GM21390 (cell line): ENCODE measurements around the gene TUFT1.
A peak's percentile ranks its signal among the peaks of the same experiment; 100 is the strongest.

Experiments
- ATAC-seq: cut with Tn5 transposase; IDR thresholded peaks from one replicate; pipeline ENCODE4 v1.9.1; 2021; ENCODE audit not compliant: unreplicated experiment

The TUFT1 gene, protein sequence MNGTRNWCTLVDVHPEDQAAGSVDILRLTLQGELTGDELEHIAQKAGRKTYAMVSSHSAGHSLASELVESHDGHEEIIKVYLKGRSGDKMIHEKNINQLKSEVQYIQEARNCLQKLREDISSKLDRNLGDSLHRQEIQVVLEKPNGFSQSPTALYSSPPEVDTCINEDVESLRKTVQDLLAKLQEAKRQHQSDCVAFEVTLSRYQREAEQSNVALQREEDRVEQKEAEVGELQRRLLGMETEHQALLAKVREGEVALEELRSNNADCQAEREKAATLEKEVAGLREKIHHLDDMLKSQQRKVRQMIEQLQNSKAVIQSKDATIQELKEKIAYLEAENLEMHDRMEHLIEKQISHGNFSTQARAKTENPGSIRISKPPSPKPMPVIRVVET

DNA sequence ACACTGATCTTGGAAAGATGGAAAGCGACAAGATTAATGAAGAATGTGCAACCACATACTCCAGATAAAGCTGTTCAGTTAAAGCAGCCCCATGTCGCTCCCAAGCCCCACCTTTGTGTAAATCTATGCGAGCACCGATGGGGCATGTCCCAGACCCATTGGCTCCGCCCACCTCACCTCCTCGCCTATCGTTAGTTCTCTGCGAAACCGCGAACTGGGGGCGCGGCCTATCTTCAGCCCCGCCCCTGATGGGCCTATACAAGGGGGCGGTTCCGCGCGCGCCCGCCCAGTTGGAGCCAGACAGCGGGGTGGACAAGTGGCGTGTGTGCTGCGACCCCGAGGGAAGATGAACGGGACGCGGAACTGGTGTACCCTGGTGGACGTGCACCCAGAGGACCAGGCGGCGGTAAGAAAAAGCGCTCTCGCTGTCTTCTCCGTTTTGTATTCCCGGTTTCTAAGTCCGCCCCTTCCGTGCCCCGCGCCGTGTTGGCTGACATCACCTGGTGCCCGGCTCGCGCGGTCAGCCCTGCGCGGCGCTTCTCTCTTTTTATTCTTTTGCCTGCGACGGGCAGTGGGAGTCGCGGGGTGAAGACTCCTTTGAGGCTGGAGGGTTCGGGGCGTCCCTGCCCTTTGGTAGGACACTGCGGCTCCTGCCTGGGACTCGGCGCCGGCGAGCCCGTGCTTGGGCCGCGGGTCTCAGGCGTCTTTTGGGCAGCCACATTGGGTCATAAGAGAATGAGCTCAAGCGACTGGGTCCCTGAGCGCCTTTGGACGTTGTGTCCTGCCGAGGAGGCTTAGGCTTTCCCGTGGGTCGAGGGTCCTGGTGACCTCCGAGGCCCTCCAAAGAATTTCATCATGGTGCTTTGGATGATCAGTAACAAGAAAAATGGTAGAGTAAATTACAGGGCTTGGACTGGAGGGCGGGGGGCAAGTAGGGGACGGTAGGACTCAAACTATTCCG lies at the start of gene TUFT1:
TUFT1 (plus strand) TSS at position 289 of the 961 bp plus-strand sequence; CDS start at position 347, 58 bp downstream.
- ATAC-seq: peak; percentile 96

DNA sequence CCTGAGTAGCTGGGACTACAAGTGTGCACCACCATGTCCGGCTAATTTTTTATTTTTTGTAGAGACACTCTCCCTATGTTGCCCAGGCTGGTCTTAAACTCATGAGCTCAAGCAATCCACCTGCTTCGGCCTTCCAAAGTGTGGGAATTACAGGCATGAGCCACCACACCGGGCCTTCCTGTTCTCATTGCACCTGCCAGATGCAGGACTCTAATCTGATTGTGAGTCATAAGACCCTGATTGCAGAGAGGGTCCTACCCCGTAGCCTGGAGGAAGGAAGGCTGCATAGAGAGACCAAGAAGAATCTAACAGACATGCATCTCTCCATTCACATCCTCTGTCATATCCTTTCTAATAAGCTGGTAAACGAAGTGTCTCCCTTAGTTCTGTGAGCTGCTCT lies 48.5 kb upstream of the TUFT1 start:
- no peak for ATAC-seq

DNA sequence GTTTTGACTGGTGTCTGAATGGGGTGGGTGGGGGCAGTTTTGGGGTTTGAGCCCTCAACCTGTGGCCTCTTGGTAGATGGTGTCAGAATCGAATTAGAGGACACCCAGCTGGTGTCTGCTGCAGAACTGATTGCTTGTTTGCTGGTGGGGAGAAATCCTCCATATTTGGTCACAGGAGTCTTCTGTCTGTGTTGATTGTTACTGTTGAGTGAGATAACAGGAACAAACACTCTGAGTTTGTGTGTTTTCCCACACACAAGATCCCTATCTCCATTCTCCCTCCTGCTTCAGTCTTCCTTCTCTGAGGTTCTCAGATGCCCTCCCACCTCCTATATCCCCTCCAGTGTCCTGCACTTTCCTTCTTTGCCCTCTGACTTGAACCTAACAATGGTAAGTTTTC lies 48.0 kb upstream of the TUFT1 start:
- ATAC-seq: no peak

DNA sequence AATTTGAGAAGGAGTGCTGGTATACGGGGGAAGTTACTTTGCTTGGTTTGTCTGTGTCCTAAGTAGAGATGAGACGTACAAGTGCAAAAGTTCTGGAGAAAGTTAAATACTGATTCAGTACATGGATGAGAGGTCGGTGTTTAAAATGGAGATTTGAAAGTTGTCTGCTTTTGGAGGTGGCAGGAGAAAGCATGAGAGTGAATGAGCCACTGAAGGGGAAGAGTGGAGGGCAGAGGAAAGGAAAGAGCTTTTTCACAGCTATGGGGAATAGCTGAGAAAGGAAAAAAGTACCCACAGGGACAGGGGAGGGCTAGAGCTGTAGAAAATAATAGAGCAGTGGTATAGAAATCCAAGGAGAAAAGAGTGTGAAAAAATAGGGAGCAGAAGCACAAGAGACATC lies 47.1 kb upstream of the TUFT1 start:
- no peak for ATAC-seq

DNA sequence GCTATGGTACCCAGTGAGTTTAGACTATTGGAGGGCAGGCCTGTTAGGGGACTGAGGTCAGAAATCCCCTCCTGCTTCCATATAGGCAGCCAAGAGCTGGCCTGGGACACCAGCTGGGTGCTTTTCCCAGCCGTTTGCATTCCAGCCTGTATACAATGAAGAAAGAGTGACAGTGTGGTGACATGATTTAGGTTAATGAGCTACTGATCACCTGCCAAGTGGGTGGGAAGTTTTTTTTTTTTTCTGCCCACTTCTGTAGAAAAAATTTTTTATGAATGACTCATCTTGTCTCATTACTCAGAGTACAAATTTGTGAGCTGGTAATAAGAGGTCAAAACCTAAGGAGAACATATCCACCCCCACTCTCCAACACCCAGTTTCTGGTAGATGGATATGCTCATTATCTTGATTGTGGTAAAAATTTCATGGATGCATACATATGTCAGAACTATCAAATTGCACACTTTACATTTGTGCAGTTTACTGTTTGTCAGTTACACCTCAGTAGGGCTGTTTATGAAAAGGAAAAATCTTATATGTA lies 45.3 kb upstream of the TUFT1 start:
- ATAC-seq: no peak

DNA sequence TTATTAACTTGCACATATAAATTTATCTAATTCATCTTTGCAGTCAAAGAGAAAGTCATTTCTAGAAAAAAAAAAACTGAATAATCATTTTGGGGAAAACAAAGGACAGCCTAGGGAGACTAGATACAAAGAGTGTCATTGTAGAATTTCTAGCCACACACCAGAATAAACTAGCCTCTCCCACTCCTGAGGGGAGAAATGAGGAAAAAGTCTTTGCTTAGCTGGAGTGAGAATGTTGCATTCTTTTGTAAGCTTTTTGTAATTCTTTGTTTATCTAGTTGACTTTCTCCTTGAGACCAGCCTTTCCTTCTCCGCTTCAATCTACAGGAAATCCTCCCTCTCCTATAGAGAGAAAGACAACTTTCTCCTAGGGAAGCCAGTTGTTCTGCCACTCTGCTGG lies 44.8 kb upstream of the TUFT1 start:
- ATAC-seq: no peak

DNA sequence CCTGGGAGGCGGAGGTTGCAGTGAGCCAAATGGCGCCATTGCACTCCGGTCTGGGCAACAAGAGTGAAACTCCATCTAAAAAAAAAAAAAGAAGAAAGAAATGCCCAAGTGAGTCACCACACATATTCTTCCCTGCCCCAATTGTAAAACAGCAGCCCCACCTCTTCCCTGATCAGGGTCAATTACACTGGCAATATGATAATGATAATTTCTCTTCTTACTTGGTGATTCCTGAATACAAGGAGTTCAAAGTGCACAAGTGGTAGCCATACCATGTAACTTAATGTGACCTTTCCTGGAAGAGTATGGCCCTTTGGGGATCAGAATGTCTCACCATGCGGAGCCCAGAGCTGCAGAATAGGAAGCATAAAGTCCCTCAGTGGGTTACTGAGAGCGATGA lies 40.7 kb upstream of the TUFT1 start:
- ATAC-seq: no peak

DNA sequence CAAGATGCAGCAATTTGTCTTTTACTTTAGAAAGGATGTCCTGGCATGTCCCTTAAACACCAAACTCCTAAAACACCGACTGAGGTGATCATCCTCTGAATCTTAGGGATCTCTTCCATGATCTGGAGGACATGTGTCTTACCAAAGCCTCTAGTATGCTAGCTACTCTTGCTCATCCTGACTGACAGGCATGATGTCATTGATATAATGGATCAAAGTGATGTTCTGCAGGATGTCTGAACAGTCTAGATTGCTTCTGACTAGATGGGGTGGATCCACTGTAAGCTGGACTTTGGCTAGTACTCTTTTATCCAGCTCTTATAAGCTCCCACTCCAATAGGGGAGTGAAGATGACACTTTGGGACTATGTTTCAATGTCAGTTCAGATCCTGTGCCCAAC lies 40.2 kb upstream of the TUFT1 start:
- ATAC-seq: no peak

DNA sequence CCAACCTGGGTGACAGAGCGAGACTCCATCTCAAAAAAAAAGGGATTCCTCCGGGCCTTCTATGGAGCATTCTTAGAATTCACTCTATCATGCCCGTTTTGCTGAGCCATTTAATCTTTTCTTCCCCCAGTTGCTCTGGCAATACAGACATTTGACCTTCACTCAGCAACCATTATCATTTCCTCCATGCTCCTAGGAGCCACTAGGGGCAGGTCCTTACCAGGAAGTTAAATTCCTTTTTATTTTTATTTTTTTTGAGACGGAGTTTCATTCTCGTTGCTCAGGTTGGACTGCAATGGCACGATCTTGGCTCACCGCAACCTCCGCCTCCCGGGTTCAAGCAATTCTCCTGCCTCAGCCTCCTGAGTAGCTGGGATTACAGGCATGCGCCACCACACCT lies 38.6 kb upstream of the TUFT1 start:
- ATAC-seq: no peak

DNA sequence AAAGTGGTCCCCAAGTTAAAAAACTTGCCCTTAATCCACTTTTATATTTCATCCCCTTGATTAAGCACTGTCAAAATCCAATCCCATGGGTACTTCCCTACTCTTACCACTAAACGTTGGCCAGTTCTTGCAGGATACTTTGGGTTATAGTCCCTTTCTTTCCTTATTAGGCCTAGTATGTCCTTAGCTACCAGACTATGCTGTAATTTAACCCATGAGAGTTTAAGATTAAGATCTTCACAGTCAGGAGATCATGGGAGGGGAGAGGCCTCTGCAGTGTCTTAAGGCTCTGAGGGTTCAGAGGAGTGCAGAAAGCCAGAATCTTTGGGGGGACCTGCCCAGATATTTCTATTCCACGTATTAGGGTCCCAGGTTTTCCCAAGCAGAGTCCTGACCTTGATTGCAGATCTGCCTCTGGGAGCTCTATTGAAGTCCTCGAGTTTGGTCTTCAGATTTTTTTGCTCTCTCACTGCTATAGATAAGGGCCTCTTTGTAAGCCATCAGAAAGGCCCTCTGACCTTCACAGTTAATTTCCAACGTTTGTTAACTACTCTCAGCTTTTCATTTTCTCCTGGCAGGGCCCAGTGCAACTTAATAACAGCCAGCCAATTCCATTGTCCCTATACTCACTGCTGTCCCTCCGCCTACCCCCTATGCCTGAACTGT lies 37.9 kb upstream of the TUFT1 start:
- ATAC-seq: no peak

DNA sequence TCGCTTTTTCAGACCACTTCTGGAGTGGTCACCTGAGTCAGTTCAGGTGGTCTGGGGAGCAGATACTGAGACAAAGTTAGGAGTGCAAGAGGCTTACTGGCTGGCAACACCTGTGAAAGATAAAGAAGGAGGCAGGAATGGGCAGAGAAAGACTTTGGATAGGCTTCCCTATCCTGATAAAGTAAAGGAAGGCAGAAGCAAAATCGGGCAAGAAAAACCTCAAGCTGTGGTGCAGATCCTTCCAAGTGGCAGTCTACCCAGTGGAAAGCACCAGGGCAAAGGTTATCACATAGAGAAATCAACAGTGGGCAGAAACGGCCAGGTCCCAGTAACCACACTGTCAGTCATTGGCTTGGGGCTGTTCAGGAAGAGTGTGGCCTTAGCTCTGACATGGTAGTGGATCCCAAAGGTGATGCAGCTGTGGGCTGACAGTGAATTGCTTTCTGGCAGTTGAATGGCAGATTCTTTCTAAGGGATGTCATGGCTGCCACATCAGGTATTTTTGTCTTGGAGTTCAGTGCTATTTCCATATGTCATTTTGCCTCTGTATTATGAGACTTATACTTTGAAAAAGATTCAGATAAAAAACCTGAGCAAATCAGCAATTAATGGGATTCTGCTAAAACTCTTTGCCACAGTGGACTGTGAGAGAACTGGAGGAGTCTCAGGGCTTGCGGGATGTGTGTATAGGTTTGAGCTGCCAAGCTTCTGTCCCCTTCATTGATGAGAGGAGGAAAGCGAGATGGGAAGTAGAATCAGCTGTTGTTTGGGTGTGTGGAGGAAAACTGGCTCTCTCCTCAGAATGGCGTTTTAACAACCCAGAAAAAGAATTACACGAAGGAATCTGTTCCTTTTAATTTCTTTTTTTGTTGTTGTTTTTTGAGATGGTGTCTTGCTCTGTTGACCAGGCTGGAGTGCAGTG lies 37.0 kb upstream of the TUFT1 start:
- ATAC-seq: no peak

DNA sequence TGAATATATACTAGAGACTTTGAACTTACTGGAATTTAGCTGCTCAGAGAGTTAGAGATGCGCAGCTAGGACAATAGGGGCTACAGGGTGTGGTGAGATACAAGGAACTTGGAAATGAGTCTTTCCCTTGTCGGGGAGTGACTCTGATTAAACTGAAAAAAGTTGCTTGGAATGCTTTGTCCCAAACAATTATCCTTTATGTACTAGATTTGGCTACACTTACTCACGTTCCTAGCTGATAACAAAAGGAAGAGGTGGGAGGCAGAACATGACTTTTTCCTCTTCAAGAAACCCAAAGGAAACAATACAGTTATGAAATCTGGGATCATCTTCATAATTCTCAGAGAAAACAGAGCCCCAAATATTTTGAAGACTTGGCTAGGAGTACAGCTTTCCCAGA lies 35.9 kb upstream of the TUFT1 start:
- ATAC-seq: no peak

DNA sequence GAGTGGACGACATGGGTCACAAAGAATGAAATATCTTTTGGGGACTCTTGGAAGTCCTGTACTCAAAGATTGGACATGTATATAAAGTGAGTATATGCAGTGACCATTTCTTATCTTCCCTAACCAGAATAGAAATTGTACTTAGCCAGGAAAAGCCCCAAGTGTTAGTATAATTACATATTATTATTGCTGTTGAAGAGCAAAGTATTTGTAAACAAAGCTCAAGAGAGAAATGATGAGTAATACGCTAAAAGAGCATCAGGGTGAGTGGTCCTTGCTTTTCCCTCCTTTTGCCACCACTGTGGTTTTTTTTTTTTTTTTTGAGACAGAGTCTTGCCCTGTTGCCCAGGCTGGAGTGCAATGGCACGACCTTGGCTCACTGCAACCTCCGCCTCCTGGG lies 35.4 kb upstream of the TUFT1 start:
- no peak for ATAC-seq

DNA sequence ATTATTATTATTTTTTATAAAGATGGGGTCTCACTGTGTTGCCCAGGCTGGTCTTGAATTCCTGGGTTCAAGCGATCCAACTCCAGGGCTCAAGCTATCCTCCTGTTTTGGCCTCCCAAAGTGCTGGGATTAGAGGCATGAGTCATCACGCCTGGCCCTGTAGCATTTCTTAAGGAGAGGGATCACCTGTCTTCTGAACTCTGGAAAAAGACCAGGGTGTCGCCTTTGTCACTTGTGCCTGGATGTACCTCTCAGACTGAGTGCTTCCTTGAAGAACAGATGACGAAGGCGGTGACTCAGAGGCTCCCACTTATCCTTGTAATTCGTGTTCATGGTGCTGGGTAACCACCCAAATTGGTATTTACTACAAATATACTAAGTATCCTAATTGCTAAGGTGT lies 31.3 kb upstream of the TUFT1 start:
- no peak for ATAC-seq

DNA sequence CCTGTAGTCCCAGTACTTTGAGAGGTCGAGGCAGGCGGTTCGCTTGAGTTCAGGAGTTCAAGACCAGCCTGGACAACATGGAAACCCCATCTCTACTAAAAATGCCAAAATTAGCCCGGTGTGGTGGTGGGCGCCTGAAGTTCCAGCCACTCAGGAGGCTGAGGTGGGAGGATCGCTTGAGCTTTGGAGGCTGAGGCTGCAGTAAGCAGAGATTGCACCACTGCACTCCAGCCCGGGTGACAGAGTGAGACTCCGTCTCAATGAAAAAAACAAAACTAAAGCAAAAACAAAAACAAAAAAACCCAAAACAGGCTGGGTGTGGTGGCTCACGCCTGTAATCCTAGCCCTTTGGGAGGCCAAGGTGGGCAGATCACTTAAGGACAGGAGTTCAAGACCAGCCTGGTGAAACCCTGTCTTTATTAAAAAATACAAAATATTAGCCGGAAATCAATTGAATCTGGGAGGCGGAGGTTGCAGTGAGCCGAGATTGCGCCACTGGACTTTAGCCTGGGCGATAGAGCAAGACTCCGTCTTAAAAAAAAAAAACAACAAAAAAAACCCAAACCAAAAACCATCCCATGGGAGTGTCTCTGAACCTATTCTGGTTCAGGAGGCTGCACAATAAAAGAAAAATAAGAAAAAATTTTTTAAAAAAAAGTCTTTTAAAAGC lies 30.6 kb upstream of the TUFT1 start:
- no peak for ATAC-seq

DNA sequence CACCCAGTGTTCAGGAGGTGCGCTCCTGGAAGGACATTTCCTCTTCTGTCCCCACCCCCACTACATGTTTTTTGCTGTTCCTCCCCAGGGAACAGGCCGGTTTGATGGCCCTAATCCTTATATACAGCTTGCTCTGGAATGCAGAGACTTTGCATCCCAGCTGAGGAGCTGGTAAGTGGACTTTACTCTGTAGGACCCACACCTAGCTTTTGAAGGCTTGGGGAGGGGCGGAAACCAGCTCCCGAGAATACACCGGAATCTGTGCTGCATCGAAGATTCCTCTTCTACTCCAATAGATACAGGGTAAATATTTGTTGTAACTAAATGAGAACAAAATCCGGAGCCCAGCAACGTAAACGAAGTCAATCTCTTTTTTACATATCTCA lies 30.1 kb upstream of the TUFT1 start:
- ATAC-seq: no peak

DNA sequence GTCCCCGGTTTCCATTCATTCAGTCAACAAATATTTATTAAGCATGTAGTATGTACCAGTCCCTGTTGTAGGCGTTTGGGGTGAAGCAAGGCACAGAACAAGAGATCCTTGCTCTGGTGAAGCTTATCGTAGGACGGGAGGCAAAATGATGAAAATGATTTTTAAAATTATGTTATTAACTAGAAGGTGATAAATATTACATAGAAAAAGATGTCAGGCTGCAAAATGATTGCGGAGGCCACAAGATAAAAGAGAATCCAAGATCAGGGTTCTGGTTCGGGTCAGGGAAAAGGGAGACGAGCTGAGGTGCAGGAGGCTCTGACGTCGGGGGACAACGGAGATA lies 29.5 kb upstream of the TUFT1 start:
- no peak for ATAC-seq

DNA sequence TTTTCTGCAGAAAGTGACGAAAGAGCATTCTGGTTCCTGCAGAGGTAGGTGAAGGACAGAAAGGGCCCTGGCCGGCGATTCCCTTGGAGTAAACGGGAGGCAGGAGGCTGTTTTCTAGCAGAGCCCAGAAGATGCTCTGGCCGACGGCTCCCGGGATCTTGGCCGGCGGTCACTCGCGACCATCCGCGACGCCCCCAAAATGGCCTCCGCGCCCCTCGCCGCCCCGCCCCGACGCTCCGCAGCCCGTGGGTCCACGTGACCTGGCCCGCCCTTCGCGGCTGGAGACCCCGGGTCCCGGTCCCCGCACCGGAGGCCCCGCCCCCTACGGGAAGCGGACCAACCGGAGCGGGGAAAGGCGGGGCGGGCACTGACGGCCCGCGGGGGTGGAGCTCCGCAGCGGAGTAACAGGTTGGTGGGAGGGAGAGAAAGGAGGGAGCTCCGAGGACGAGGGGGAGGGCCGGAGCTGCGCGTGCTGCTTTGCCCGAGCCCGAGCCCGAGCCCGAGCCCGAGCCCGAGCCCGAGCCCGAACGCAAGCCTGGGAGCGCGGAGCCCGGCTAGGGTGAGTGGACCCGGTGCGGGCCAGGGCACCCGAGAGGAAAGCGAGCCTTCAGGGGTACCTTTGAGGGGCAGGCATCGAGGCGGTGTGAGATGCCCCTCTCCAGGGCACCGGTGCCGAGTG lies 29.0 kb upstream of the TUFT1 start, which contains the start of gene CGN:
CGN (plus strand) TSS at position 431 of the 679 bp plus-strand sequence. CDS start 7,133 bp downstream, outside the sequence.
- peak; percentile 77 for ATAC-seq

DNA sequence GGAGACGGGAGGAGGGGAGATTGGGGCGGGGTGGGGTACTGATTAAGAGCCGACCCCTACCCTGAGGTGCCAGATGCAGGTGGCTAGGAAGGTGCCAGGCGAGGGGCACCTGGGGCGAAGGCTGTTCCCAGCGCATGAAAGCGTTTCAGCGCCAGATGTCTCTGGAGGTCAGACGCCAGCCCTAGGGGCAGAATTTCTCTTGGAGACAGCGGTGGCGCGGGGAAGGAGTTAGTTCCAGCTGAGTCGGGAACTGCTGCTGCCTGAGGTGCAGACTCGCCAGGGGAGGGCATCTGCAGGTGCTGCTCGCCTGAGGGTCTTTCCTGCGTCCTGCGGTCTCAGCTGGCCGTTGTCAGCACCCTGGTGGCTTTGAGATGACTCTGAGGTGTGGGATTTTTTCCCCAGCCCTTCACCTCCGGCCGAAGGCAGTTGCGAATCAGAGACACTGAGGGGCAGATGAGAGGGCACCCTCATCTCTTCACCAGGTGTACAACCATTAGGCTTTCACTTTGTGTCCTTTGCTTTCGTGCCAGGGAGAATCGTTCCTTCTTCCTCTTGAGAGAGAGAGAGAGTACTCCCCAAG lies 28.4 kb upstream of the TUFT1 start:
- ATAC-seq: peak; percentile 23
